ENCODE data around the gene HSFY2. TPM values are rescaled to one million over a fixed set of nuclear protein-coding genes. Genes with fewer than 3 reads are reported as not detected.
"Not testable (repeated sequence)": the region's sequence is repeated elsewhere in the genome, so short reads cannot be mapped to it uniquely, and the experiment has no call there.

The HSFY2 gene
- not detected for polyA plus RNA-seq (2013, experiment 1 of 2; ENCODE audit: insufficient read length)
- not detected for polyA plus RNA-seq (2013, experiment 2 of 2; ENCODE audit: insufficient read length)

DNA sequence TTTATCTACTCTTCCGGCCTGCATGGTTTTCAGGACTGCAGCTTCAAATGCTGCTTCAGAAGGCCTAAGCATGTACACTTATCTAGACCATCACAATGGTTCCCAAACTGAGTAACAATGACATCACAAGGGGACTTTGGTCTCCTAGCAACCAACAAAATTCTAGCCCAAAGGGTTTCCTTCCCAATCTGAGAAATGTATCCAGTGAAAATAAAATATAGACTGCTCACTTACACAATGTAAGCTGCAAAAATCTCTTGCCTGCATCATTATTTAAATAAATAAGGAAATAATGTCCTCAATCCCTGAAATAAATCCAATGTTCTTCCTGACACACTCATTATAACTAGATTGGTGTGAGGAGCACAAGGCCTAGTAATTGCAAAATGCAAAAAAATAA is at the start of gene HSFY2:
Gene HSFY2 (minus strand): TSS at position 101 of the 400 bp plus-strand sequence. CDS start 117 bp downstream, outside the sequence.
- DNase-seq = not testable (repeated sequence)

- not testable (repeated sequence) for DNase-seq
Measured at GRCh38 chrY:18815751-18816150, 42.2 kb upstream of the HSFY2 start.

GRCh38 chrY:18788757-18789406 is 15.3 kb upstream of the HSFY2 start:
- not testable (repeated sequence) for DNase-seq

GRCh38 chrY:18754077-18754476 is 19.5 kb downstream of the HSFY2 start:
- DNase-seq = not testable (repeated sequence)

DNA sequence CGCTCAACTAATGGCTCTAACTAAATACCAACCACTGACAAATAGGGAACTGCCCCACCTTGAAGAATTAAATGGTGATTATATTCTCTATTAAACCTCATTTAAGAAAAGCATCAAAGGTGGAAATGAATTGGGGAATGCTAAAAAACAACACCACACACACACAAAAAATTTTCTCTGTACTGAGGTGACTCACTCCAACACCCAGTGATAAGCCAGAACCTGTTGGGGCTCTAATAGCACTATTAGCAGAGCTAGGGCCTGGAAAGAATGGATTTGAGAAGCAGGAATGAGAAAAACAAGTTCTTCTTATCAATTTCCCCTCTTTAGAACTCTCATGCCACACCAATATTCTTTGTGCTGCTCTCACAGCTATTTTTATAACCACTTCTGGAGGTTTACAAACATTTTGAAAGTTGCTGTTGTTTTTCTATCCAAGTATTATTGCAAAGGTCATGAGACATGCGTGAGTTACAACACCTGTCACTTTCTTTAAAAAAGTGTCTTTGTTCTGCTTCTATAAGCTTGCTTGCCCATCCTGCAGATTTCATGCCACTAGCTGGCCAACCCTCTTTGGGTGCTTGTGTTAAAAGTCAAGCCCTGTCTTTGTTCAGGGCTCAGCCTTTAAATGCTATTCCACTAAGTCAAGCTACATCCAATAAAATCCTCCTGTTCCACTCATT is 20.3 kb downstream of the HSFY2 start:
- DNase-seq = not testable (repeated sequence)

DNA sequence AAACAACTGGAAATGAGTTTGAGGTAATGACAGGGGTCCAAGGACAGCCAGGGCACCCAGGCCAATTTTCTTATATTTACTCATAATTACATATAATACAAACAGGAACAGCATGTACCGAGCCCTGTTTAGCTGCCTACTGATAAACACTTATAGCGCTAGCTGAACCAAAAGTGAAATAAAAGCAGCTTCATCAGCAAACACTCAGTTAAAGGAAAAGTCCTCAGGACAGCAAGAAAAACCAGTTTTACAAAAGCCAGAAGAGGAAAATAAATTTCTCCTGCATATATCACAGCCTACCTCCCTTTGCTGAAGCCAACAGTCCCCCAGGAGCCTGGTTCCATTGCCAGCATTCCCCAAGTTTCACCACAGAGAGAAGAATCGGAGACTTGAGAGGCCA is 49.8 kb downstream of the HSFY2 start:
- DNase-seq = not testable (repeated sequence)
